Stomach (tissue), 9 donors: ENCODE results near the gene PTPRD. TPM values are rescaled to one million over a fixed set of nuclear protein-coding genes. Genes with fewer than 3 reads are reported as not detected.

ENCODE experiments used
- DNase-seq, 2 donors: peaks; one replicate each; pipeline versions ENCODE4 v3.0.0 to v3.0.0-alpha.2; 2013 to 2019
- H3K27ac ChIP-seq, 5 donors: fragments of 200-600 bp in 4 of 5; sonication (generic) in 4 of 5; one replicate each; pipeline ENCODE4 v1.5.1; 2013 to 2019; ENCODE audit warnings: mild to moderate bottlenecking in 1 of 5, moderate library complexity in 1 of 5
- H3K27me3 ChIP-seq, 3 donors: fragments of 200-600 bp; sonication (generic); one replicate each; pipeline ENCODE4 v1.5.1; 2017 to 2019; ENCODE audit warnings: mixed run types in 1 of 3
- H3K36me3 ChIP-seq, 4 donors: fragments of 200-600 bp; sonication (generic); 1 replicate in 3 of 4; 2 replicates in 1 of 4; pipeline ENCODE4 v1.5.1; 2016 to 2019
- H3K4me1 ChIP-seq, 4 donors: fragments of 200-600 bp; sonication (generic); one replicate each; pipeline ENCODE4 v1.5.1; 2016 to 2019
- H3K4me3 ChIP-seq, 4 donors: fragments of 200-600 bp; sonication (generic) in 3 of 4; one replicate each; pipeline ENCODE4 v1.5.1; 2016 to 2019; ENCODE audit warnings: mild to moderate bottlenecking in 1 of 4
- H3K9me3 ChIP-seq, 4 donors: fragments of 200-600 bp; sonication (generic); one replicate each; pipeline ENCODE4 v1.5.1; 2016 to 2019
- EP300 ChIP-seq: sonication (generic); formaldehyde crosslinking; IDR thresholded peaks from one replicate; pipeline ENCODE4 v1.6.1; 2017; ENCODE audit warnings: antibody characterized with exemption
- POLR2A ChIP-seq, 4 donors: fragments of 450-650 bp; IDR thresholded peaks; one replicate each; pipeline ENCODE4 v1.6.1; 2016; ENCODE audit warnings: antibody characterized with exemption in 4 of 4, control low read depth in 2 of 4, mild to moderate bottlenecking in 1 of 4, moderate library complexity in 1 of 4
- POLR2AphosphoS5 ChIP-seq, 3 donors: sonication (generic); formaldehyde crosslinking; IDR thresholded peaks; one replicate each; pipeline ENCODE4 v1.6.1; 2016; ENCODE audit warnings: antibody characterized with exemption in 3 of 3
- WGBS, 5 donors: extraction: QIAGEN DNeasy Blood & Tissue Kit in 3 of 5; methylation state at CpG; one replicate each; pipeline versions ENCODE4 v1.1.5 to v1.1.7; 2013 to 2018; 5-methylcytosine and 5-hydroxymethylcytosine counted together
- intact Hi-C: fragments of 100-400 bp; cut with DNase I; formaldehyde crosslinking; loops from one replicate; pipeline ENCODE4 v1.15.1; 2023; ENCODE audit warnings: low total_unique reads
- polyA plus RNA-seq, 3 donors: library from polyadenylated mRNA; stranded (reverse); fragments of 200-250 nt; gene quantifications; one replicate each; pipeline ENCODE4 v1.2.3, GENCODE V29; 2013
- total RNA-seq, 5 donors: library from RNA; depleted of rRNA; stranded (reverse); fragments of >200 nt; gene quantifications; one replicate each; pipeline versions ENCODE4 v1.1.0 to v1.2.3, GENCODE V29; 2014 to 2016
- TF ChIP-seq, protein P1 (sequence below), 7 experiments: fragments of 450-650 bp in 4 of 7; fragments of 200-600 bp in 3 of 7; sonication (generic) in 3 of 7; IDR thresholded peaks; one replicate each; pipeline ENCODE4 v1.5.1; 2016 to 2019; ENCODE audit warnings: antibody characterized with exemption in 7 of 7, control low read depth in 2 of 7, mild to moderate bottlenecking in 1 of 7
- donor health status: healthy with polysubstance abuse.
- donor health status: Bipolar disorder and iron deficiency.
- donor health status: healthy.

The PTPRD gene
- total and polyA plus RNA-seq, 8 donors: 0.12 to 53.1 (median 1.2) TPM

DNA sequence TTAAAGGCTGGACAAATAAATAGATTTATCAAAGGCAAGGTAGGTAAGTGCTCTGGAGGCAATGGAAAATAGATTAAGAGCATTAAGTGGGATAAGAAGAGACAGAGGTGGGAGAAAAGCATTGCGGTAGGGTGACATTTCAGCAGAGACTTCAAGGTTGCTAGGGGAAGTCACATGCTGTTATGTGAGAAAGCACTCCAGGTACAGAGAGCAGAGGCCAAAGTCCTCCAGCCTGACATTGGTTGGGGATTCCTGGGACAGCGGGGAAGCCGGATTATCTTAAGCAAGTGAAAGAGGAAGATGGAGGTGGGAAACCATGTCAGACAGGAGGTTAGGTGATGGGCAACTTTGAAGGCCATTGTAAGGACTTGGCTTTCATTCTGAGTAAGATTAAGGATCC is 1222.9 kb downstream of the PTPRD start:
- Histone ChIP-seq H3K4me3 (no peak overlapping the region), H3K4me1 (no peaks in the 10 kb centered on the region), H3K36me3 (no peaks in the 10 kb centered on the region), H3K27me3 (no peaks in the 10 kb centered on the region), H3K9me3 (no peaks in the 10 kb centered on the region), H3K27ac (no peak overlapping the region)
- peak in 1 of 2 donors; percentile 50 for DNase-seq
- TF ChIP-seq, protein P1, sequence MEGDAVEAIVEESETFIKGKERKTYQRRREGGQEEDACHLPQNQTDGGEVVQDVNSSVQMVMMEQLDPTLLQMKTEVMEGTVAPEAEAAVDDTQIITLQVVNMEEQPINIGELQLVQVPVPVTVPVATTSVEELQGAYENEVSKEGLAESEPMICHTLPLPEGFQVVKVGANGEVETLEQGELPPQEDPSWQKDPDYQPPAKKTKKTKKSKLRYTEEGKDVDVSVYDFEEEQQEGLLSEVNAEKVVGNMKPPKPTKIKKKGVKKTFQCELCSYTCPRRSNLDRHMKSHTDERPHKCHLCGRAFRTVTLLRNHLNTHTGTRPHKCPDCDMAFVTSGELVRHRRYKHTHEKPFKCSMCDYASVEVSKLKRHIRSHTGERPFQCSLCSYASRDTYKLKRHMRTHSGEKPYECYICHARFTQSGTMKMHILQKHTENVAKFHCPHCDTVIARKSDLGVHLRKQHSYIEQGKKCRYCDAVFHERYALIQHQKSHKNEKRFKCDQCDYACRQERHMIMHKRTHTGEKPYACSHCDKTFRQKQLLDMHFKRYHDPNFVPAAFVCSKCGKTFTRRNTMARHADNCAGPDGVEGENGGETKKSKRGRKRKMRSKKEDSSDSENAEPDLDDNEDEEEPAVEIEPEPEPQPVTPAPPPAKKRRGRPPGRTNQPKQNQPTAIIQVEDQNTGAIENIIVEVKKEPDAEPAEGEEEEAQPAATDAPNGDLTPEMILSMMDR (IDR thresholded peaks at IDR 0.05): no peak
- TF ChIP-seq POLR2AphosphoS5 (IDR thresholded peaks at IDR 0.05) (no peak), EP300 (no peak), POLR2A (IDR thresholded peaks at IDR 0.05) (no peak)
- 68 to 84% (median 69%) methylated on average over 3 of the region's 3 CpGs for WGBS, 5 donors
- intact Hi-C loops: no loop called here

DNA sequence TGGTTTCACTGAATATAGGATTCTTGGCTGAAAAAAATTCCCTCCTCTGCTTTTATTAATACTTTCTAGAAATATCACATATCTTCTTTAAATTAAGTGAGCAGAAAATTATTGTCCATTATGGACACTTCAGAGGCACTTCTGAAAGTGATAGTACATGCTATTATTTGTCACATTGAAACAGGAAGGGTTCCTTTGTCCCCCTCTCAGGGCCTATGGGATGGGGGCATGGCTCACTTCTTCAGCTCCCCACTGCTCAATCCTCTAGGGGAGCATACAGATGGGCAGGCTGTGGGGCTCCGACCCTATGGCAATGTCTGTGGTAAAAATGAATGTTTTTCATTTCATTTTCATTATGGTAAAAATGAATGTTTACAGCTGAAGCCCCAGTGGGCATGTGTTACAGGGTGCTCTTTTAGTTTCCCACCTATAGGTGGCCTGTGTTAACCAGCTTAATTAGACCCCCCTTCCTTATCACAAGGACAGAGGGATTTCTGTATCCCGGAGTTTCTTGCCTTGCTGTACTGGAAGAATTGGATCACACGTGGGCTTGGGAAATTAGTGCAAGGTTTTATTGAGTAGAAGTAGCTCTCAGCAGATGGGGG is 1225.2 kb downstream of the PTPRD start:
- Histone ChIP-seq H3K27ac (no peak overlapping the region), H3K27me3 (no peaks in the 10 kb centered on the region), H3K4me1 (no peaks in the 10 kb centered on the region), H3K36me3 (no peaks in the 10 kb centered on the region), H3K4me3 (no peak overlapping the region), H3K9me3 (no peaks in the 10 kb centered on the region)
- no peak for DNase-seq
- 70 to 90% (median 82%) methylated on average over 3 of the region's 3 CpGs for WGBS, 5 donors
- no peak for TF ChIP-seq POLR2A (IDR thresholded peaks at IDR 0.05)
- TF ChIP-seq, protein P1 (IDR thresholded peaks at IDR 0.05): peak in 1 of 7 experiments; percentile 3
- intact Hi-C loops: no loop called here

DNA sequence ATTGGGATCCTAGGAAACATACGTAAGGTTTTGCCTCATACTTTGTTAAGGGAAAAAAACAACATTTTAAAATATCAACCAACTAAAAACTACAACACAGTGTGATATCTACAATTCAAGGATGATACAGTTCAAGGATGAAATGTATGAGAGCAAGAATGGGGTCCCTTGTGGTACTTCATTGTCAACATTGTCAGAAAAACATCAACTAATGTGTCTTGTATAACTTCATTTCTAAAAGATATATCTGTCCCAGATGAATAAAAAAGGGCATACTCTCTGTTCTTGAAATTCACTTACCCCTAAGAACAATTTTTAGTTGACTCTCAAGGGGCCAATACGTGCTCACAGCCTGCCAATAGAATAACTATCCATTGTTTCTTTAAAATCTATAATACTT is 1250.5 kb downstream of the PTPRD start:
- H3K36me3 ChIP-seq: no peaks in the 10 kb centered on the region
- WGBS, 5 donors: 72 to 80% (median 78%) methylated on average over 2 of the region's 2 CpGs
- H3K9me3 ChIP-seq: no peaks in the 10 kb centered on the region
- no peak for TF ChIP-seq POLR2A (IDR thresholded peaks at IDR 0.05)
- TF ChIP-seq POLR2AphosphoS5 (IDR thresholded peaks at IDR 0.05): no peak
- TF ChIP-seq EP300: no peak
- TF ChIP-seq, protein P1 (IDR thresholded peaks at IDR 0.05): no peak
- no peak for DNase-seq
- no peaks in the 10 kb centered on the region for H3K27me3 ChIP-seq
- H3K4me1 ChIP-seq: no peaks in the 10 kb centered on the region
- H3K27ac ChIP-seq: no peak overlapping the region
- H3K4me3 ChIP-seq: no peak overlapping the region
- intact Hi-C loops: no loop called here

DNA sequence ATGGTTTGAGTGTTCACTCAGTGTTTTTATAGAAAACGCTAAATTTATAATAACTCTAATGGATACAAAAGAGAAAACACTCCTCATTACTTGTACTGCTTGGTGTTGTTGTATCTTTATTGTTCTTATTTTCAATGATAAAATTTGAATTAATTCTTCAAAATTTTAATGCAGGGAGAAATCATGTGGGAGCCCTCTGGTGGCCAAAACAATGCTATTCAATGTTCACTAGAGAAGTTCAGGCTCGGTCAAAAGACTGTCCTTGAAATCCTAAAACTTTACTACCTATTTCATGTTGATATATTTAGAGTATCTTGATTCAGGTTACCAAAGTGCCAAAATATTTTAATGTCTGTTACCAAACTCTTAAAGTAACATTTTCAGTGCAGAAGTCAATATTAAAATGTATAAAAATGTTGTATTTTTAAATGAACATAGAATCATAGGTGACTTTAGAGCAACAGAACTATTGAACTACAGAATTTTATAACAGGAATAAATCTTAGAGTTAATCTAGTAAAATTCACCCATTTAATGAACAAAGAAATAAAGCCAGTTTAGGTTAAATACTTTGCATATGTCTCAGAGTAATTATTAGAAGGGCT is 1259.8 kb downstream of the PTPRD start:
- DNase-seq: peak in 1 of 2 donors; percentile 42
- no peak for TF ChIP-seq EP300
- TF ChIP-seq, protein P1 (IDR thresholded peaks at IDR 0.05): peak in 3 of 7 experiments; percentile 12 to 50 (median 39)
- TF ChIP-seq POLR2A (IDR thresholded peaks at IDR 0.05): no peak
- TF ChIP-seq POLR2AphosphoS5 (IDR thresholded peaks at IDR 0.05): no peak
- WGBS, 5 donors: 18 to 29% (median 26%) methylated on average over 2 of the region's 2 CpGs
- Histone ChIP-seq H3K27ac (no peak overlapping the region), H3K4me3 (no peak overlapping the region), H3K4me1 (no peaks in the 10 kb centered on the region), H3K27me3 (no peaks in the 10 kb centered on the region), H3K9me3 (no peaks in the 10 kb centered on the region), H3K36me3 (no peaks in the 10 kb centered on the region)
- intact Hi-C loops: no loop called here
